GM18870 (cell line): ENCODE data around the gene HPRT1.

Experiments
- ATAC-seq: cut with Tn5 transposase; IDR thresholded peaks from one replicate; pipeline ENCODE4 v1.9.1; 2021; ENCODE audit warnings: moderate library complexity; ENCODE audit not compliant: unreplicated experiment

The HPRT1 gene

DNA sequence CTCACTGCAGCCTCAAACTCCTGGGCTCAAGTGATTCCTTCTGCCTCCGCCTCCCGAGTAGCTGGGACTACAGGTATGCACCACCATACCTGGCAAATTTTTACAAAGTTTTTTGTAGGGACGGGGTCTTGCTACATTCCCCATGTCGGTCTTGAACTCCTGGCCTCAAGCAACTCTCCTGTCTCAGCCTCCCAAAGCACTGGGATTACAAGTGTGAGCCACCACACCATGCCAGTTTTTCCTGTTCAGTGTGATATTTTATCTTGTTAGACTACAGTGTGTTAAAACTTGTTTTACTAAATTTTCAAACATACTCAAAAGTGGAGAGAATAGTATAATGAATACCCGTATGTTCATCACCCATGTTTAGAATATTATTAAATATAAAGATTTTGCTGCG is 12.1 kb downstream of the HPRT1 start:
- ATAC-seq, result no peak

DNA sequence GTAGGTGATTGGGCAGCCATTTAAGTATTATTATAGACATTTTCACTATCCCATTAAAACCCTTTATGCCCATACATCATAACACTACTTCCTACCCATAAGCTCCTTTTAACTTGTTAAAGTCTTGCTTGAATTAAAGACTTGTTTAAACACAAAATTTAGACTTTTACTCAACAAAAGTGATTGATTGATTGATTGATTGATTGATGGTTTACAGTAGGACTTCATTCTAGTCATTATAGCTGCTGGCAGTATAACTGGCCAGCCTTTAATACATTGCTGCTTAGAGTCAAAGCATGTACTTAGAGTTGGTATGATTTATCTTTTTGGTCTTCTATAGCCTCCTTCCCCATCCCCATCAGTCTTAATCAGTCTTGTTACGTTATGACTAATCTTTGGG is 16.3 kb downstream of the HPRT1 start:
- ATAC-seq, result no peak

DNA sequence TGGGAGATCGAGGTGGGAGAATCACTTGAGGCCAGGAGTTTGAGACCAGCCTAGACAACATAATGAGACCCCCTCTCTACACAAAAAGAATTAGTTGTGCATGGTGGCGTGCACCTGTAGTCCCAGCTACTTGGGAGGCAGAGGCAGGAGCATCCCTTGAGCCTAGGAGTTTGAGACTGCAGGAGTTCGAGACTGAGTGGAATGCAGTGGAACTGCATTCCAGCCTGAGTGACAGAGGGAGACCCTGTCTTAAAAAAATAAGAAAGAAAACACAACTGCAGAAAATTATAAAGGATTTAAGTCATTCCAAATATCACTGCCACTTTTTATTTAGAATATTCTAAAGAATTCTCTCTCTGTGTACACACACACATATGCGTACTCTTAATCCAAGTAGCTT is 18.4 kb downstream of the HPRT1 start:
- ATAC-seq, result no peak

DNA sequence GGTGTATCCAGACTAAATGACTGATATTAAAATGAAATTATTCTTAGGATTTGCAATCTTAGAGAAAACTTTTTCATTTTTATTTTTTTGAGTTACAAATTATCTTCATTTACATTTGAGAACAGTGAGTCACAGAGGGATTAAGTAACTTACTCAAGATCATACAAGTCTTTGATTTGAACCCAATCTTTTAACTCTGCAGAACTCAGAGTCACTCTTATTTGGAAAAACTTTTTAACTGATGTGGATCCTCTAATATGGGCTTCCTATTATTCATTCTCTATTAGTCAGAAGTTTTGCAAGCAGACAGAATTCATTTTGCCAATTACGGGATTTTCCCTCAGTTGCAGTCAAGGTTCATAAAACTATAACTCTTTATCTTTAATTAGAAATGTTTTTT is 20.1 kb downstream of the HPRT1 start:
- no peak for ATAC-seq

DNA sequence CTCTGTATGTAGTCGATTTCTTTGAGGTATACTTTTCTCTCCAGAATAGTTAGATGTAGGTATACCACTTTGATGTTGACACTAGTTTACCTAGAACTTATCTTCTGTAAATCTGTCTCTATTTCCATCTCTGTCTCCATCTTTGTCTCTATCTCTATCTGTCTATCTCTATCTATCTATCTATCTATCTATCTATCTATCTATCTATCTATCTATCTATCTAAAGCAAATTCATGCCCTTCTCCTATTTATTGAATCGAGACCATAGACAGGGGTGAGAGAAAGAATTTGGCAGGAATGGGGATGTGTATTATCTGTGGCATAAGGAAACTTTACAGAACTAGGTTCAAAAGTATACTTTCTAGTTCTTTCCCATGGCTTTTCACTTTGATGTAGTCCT is 21.4 kb downstream of the HPRT1 start:
- no peak for ATAC-seq

DNA sequence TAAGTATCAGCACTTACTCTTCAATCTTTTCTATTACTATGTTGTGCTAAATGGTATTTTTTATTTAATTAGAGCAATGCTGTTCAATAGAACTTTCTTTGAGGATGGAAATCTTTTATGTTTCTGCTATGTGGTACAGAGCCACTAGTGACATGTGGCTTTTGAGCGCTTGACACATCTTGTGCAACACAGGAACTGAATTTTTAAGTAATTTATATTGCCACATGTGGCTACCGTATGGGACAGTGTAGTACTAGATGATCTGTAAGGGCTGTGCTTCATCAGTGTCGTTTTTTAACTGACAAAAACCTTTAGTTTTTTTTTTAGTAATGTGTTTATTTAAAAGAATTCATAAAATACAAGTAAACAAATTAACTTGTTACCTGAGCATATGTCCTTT is 22.4 kb downstream of the HPRT1 start:
- ATAC-seq, result no peak

DNA sequence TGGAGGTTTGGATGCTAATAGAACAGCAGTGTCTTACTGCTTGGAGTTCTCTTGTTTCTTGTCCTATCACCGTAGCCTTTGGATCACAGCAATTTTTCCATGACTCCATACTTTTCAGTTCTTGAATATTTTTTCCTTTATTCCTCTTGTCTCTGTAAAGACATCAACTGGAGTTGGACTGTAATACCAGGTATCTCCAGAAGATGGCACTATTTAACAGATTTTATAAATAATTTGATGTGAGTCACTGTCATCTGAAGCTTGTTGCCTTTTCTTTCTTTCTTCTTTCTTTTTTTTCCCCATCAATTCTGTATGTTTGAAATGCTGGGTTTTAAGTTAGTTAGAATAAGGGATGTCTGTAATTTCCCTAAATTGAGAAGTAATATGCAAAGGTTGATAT is 24.1 kb downstream of the HPRT1 start:
- ATAC-seq, result no peak

DNA sequence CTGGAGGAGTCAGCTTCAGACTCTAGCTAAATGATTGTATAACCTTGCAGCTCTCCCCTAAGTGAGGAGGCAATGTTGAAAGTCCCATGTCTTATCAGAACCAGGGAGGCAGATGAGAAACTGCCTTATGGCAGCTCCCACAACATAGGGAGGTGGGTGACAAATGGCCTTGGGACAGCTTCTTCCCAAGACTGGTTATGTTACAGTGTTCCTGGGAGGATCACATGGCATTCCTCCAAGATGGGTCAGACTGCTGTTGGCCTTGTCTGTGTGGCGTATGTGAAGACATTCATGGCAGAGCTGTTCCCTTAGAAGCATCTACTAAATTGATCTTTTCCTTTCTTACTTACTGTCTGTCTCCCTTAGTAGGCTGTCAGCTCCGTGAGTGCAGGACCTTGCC is 42.0 kb downstream of the HPRT1 start:
- no peak for ATAC-seq

DNA sequence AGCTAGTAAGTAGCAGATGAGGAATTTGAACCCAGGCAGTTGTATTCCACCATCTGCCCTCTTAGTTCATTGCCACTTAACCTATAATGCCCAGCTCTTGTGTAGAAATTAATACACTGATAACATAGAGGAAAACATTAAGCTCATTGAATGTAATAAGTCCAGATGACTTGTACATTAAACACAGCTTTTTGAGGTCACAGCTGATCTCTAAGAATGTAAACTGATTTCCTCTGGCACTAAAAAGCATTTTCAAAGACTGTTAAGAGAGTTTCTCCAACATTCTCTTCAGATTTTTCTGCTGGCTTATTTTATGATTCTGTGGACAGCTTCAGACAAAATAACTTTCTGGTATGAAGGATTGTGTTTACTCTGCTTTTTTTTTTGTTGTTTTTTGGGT is 42.7 kb downstream of the HPRT1 start:
- no peak for ATAC-seq

DNA sequence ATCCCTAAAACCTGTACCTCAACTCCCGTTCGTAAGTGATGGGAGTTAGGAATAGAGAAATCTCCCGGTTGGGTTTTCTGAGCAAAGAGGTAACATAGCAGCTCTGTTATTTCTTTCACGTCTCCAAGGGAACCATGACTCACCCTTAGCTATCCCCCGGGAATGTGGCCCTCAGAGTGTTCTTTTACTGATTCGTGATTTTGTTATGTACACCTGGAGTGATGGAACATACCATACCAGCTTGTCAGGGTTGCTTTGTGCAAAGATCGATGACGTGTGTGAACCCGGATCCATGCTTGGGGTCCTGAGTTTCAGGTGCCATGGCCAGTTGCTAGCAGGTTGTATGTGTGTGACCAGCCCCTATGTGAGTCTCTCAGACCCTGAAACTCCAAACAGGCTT is 52.6 kb downstream of the HPRT1 start:
- no peak for ATAC-seq

DNA sequence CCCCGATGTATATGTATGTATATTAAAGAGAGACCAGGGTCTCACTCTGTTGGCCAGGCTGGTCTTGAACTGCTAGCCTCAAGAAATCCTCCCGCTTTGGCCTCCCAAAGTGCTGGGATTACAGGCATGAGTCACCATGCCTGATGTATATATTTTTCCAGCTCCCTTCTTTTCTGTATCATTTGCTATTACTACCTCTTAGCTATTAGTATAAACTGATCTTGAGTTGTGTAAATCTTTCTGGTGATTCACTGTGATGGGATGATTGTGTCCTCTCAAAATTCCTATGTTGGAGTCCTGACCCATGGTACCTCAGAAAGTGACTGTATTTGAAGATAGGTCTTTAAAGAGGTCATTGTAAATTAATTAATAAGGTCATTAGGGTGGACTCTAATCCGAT is 53.1 kb downstream of the HPRT1 start:
- ATAC-seq, result no peak

DNA sequence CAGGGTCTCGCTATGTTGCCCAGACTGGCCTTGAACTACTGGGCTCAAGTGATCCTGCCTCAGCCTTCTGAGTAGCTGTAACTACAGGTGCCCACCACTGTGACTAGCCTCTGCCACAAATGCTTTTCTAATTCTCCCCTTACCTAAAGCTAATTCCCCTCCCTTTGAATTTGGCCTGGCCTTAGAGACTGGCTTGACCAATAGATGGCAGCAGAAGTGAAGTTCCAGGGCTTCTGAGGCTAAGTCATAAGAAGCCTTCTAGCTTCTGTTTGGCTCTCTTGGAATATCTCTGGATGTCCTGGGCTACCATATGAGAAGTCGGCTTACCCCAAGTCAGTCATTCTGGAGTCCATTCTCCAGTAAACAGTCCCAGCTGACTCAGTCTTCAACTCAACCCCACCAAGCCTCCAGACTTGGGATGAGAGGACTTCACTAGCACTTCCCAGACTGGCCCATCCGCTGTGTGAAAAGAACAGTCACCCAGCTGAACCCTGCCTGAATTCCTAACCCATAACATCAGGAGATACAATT is 61.0 kb downstream of the HPRT1 start:
- ATAC-seq, result peak; percentile 75

DNA sequence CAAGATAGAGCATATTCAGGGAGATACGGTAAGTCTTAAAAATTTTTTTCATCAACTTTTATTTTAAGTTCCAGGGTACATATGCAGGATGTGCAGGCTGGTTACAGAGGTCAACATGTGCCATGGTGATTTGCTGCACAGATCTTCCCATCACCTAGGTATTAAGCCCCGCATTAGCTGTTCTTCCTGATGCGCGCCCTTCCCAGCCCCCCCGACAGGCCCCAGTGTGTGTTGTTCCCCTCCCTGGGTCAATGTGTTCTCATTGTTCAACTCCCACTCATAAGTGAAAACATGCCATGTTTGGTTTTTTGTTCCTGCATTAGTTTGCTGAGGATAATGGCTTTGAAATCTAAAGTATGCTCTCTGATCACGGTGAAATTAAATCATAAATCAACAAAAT is 64.2 kb downstream of the HPRT1 start:
- no peak for ATAC-seq

DNA sequence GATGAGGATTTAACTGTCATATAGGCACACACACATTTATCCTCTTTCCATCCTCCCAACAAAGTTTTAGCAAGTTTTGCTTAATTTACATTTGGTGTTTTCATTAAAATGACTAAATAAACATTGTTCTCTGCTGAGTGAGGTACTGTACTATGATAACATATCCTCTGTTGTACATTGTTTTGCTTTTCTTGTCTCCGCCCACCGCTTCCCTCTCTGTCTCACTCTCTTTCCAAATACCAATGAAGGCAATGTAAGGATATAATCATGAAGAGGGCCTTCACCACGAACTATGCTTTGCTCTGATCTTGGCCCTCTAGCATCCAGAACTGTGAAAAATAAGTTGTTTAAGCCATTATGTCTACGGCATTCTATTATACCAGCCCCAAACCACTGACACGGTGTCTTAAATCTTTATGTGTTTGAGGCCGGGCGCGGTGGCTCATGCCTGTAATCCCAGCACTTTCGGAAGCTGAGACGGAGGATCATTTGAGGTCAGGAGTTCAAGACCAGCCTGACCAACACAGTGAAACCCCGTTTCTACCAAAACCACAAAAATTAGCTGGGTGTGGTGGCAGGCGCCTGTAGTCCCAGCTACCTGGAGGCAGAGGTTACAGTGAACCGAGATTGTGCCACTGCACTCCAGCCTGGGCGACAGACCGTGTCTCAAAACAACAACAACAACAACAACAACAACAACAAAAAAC is 65.3 kb downstream of the HPRT1 start:
- ATAC-seq, result no peak

DNA sequence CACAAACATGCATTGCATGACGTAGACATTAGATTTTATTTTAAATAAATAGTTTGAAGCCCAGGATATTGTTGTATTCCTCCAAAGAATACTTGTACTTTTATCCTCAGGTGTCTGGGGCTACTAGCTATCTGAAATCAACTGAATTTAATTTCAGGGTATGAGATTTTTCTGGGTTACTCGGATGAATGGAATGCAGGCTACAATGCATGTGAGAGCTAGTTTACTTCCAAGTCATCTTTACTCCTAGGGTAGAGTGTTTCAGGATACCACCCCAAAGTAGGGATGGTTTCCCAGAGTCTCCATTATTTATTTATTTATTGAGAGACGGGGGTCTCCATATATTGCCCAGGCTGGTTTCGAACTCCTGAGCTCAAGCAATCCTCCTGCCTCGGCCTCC is 66.4 kb downstream of the HPRT1 start:
- ATAC-seq, result no peak

DNA sequence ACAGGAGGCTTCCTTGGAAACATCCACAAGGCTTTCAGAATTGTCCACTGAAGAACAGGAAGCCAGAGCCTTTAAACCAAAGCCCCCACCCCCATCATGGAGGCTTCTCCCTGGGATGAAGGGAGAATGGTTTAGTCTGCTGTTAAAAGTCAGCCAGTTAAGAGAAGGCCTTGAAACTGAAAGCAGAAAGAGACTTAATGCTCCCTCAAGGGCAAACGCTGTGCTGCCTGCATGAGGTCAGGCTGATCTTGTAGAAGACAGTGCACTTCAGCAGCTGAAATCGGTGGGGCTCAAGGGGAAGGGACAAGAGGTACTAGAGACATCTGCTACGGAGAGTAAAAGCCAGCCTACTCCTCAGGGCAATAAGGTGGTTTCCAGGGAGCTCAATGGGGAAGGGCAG is 69.0 kb downstream of the HPRT1 start:
- no peak for ATAC-seq

DNA sequence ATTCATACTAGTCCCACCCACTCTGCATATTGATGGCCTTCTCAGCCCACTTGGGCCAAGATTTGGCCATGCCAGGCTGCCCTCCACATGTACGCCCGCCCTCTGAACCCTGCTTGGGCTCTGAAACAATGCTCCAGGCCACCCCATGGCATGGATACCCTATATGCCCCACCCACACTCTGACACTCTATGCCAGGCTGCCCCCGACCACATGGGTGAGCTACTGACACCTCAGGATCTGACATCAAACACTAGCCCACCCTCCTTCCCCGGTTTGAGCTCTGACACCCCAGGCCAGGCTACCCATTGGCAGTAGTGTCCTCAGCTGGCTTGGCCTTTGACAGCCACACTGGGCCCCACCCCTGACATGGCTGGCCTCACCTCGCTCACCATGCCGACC is 69.5 kb downstream of the HPRT1 start:
- ATAC-seq, result no peak

DNA sequence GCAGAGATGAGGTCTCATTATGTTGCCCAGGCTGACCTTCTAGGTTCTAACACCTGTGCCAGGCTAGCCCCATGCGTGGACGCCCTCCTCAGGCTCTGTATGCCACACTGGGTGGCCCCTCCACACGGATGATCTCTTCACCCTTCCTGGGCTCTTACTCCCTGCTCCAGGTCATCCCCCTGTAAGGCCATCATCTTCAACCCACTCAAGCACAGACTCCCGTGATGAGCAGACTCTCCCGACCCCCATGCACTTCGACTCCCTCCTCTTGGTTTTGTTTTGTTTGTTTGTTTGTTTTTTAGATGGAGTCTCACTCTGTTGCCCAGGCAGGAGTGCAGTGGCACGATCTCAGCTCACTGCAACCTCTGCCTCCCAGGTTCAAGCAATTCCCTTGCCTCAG is 70.9 kb downstream of the HPRT1 start:
- no peak for ATAC-seq

DNA sequence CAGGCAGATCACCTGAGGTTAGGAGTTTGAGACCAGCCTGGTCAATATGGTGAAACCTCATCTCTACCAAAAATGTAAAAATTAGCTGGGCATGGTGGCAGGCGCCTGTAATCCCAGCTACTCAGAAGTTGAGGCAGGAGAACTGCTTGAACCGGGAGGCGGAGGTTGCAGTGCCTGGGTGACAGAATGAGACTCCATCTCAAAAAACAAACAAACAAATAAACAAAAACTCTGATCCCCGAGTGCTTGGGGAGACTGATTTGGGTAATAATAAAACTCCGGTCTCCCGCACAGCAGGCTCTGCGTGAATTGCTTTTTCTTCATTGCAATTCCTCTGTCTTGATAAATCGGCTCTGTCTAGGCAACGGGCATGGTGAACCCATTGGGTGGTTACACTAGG is 73.4 kb downstream of the HPRT1 start:
- no peak for ATAC-seq

DNA sequence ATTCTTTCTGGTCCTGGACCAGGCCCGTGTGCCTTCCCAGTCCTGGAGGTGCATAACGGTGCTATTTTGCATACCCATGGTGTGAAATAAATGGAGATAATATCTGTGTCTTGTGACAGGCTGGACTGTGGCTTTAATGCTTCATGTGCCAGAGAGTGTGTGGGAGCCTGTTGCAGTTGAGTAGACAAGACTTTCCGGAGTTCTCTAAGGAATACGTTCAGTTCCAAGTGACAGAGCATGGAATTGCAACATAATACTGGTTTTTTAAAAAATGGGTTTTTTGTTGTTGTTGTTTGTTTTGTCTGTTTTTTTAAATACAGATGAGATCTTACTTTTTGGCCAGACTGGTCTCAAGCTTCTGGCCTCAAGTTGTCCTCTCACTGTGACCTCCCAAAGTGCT is 74.0 kb downstream of the HPRT1 start:
- no peak for ATAC-seq

DNA sequence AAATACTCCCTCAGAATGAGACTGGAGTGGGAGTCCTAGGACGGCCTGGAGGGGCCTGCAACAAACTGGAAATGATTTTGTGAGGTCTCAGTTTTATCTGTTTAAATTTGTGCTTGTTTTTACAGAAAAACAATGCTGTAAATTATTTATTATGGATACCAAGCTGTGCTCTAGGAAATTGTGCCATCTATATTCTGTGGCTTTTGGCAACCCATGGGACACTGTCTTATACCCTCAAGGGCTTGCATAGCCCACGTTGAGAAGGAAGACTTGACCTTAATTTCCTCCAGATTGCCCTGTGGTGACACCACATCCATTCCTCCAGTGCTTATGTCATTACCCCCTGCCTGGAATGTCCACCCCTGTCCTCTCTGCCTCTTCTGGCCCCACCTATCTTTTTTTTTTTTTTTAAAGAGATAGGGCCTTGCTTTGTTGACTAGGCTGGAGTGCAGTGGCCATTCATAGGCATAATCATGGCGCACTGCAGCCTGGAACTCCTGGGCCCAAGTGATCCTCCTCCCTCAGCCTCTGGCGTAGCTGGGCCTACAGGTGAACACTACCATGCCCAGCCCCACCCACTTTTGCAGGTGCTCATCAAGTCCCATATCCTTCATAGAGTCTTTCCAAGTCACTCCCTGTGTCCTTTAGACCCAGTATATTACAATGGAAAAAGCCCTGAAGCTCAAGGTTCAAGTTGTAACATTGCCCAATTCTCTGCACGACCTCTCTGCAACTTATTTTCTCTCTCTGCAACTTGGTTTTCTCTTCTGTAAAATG is 77.4 kb downstream of the HPRT1 start:
- no peak for ATAC-seq

DNA sequence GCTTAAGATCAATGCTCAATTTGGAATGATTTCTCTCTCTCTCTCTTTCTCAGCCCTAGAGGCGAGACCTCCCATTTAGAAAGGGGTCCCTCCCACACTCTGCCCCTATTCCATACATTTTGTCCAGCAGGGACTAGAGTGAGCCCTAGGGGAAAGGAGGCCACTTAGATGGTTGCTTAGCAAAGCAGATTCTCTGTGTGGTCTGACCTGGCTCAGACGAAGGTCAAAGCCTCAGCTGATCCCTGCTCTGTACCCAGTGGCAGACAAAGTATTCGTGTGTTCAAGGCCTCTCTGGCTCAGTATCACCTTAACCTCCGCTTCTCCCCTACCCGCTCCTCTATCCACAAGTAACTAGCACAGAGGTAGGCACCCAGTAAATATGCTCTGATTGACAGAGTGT is 78.4 kb downstream of the HPRT1 start:
- no peak for ATAC-seq

DNA sequence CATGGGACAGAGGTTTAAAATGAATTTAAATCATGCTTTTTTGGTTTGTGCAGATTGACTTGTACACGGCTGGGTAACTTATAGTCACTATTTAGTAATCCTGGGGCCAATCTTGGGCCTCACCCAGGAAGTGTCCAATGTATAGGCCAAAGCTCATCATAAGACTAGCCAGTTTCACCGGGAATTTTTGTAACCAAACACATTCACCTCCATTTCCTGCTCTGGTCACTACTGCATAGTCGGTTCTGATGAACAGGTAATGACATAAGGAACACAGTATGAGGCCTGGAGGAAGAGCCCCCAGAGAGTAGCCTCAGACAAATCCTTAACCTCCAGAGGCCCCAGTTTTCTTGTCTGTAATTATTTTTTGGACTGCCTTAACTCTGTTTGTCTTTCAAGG is 81.9 kb downstream of the HPRT1 start:
- no peak for ATAC-seq
